Measurements from ENCODE around the gene TSSC4. TPM values are rescaled to one million over a fixed set of nuclear protein-coding genes. Genes with fewer than 3 reads are reported as not detected.
A peak's percentile ranks its signal among the peaks of the same experiment; 100 is the strongest.

TSSC4 gene
- total RNA-seq, 1 donor = 54.8 TPM

GRCh38 chr11:2418693-2419360, 18.3 kb downstream of the TSSC4 start:
- no peak for TF ChIP-seq CTCF (IDR thresholded peaks at IDR 0.05; ENCODE audit: insufficient read depth, low read depth, low read length)
- DNase-seq (ENCODE audit: low read depth) = no peak
- no peak overlapping the region for H3K4me3 ChIP-seq (ENCODE audit: low read depth, low read length)

- no peak overlapping the region for H3K4me3 ChIP-seq (ENCODE audit: low read depth, low read length)
- TF ChIP-seq CTCF (IDR thresholded peaks at IDR 0.05; ENCODE audit: insufficient read depth, low read depth, low read length) = peak; percentile 86
- peak; percentile 78 for DNase-seq (ENCODE audit: low read depth)
These were observed 19.3 kb downstream of the TSSC4 start for GRCh38 chr11:2419638-2420501.

DNA sequence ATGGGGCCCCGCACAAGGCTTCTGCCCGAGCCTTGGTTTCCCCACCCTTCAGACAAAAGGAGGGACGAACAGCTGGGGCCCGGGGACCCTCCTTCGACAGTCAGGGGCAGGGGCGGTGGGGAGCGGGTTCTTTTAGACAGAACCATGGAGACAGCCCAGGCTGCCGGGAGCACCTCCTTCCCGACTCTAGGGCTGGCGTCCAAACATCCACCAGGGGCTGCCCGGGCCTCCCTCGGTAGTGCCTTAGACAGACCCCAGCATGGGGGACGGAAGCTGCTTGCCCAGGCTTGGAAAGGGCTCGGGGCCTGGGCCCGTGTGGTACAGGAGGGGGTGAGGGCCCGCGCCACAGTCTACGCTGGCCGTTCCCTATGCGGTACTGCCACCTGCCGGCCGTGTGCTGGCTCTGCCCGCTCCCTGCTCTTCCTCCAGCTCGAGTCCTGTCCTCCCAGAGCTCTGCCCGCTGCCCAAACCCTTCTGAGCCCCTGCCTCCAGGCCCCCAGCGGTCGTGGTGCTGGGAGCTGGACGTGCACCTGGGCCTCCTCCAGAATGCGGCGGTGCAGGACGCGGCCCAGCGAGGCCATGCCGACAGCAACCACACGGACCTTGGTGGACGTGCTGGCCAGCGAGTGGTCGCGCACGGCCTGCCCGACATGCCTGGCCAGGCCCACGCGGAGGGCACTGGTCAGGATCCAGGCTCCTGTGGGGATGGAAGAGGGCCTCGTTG, 20.1 kb downstream of the TSSC4 start:
- peak; percentile 90 for TF ChIP-seq CTCF (IDR thresholded peaks at IDR 0.05; ENCODE audit: insufficient read depth, low read depth, low read length)
- DNase-seq (ENCODE audit: low read depth) = peak; percentile 62
- no peak overlapping the region for H3K4me3 ChIP-seq (ENCODE audit: low read depth, low read length)

- TF ChIP-seq CTCF (IDR thresholded peaks at IDR 0.05; ENCODE audit: insufficient read depth, low read depth, low read length) = no peak
- DNase-seq (ENCODE audit: low read depth) = no peak
- no peak overlapping the region for H3K4me3 ChIP-seq (ENCODE audit: low read depth, low read length)
These were observed 20.9 kb downstream of the TSSC4 start for GRCh38 chr11:2421226-2421994.

DNA sequence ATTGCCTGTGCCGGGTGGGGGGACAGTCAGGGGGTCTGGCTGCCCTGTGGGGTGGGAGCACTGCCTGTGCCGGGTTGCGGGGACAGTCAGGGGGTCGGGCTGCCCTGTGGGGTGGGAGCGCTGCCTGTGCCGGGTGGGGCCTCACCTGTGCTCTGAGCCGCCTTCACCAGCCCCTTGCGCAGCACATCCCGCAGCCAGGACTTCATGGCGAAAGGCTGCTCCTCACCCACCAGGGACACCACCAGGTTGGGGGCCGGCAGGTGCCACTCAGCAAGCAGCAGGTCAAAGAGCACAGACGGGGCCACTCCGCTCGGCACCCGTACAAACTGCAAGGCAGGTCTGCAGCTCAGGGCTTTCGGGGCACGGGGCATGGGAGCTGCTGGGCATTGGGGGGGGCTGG, 21.4 kb downstream of the TSSC4 start:
- no peak for TF ChIP-seq CTCF (IDR thresholded peaks at IDR 0.05; ENCODE audit: insufficient read depth, low read depth, low read length)
- no peak overlapping the region for H3K4me3 ChIP-seq (ENCODE audit: low read depth, low read length)
- no peak for DNase-seq (ENCODE audit: low read depth)

- TF ChIP-seq CTCF (IDR thresholded peaks at IDR 0.05; ENCODE audit: insufficient read depth, low read depth, low read length) = no peak
- DNase-seq (ENCODE audit: low read depth) = no peak
- H3K4me3 ChIP-seq (ENCODE audit: low read depth, low read length) = no peak overlapping the region
These were observed 22.1 kb downstream of the TSSC4 start for GRCh38 chr11:2422461-2423156.

All from fibroblast of villous mesenchyme (primary cell).